NCI-H146 treated with DMSO at 0.1 percent for 48 hours (cell line): ENCODE results near the gene MAGEB17.
"Not testable (repeated sequence)": the region's sequence is repeated elsewhere in the genome, so short reads cannot be mapped to it uniquely, and the experiment has no call there.

ENCODE experiments used
- DNase-seq: peaks from one replicate; lab custom pipeline; 2025; ENCODE audit not compliant: unreplicated experiment; lab: John Stamatoyannopoulos, UW

Gene MAGEB17

GRCh38 chrX:16155581-16156096 is 11.6 kb upstream of the MAGEB17 start:
- no peak for DNase-seq

- no peak for DNase-seq
Measured at GRCh38 chrX:16156692-16157331, 10.5 kb upstream of the MAGEB17 start.

DNA sequence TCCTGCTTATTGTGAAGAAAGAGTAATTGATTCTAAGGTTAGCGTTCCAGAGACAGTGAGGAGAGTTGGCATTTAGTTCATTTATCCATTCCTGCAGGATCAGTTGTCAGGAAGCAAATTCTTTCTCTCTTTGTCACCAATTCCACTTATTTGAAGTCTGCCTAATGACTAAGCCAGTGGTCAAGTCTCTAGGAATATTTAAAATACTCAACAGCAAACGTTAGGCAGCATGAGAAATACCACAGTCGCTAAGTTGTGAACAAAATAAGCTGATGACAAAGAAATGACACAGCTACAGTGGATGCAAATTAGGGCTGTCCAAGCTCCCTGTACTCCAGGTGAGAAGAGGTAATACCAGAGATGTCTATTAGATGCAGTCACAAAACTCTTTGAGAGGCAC is 6.6 kb upstream of the MAGEB17 start:
- DNase-seq: no peak

- not testable (repeated sequence) for DNase-seq
Measured at GRCh38 chrX:16161173-16161572, 6.1 kb upstream of the MAGEB17 start.

GRCh38 chrX:16162391-16162790 is 4.9 kb upstream of the MAGEB17 start:
- no peak for DNase-seq

GRCh38 chrX:16164748-16165147 is 2.5 kb upstream of the MAGEB17 start:
- no peak for DNase-seq

DNA sequence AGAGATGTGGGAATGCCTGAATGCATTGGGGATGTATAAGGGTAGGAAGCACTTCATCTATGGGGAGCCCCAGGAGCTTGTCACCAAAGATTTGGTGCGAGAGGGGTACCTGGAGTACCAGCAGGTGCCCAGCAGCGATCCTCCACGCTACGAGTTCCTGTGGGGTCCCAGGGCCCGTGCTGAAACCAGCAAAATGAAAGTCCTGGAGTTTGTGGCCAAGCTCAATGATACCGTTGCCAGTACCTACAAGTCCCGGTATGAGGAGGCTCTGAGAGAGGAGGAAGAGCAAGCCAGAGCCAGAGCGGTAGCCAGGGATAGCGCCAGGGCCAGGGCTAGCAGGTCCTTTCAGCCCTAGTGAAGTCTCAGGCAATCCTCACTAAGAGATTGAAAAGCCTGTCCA is 3.8 kb downstream of the MAGEB17 start:
- no peak for DNase-seq

DNA sequence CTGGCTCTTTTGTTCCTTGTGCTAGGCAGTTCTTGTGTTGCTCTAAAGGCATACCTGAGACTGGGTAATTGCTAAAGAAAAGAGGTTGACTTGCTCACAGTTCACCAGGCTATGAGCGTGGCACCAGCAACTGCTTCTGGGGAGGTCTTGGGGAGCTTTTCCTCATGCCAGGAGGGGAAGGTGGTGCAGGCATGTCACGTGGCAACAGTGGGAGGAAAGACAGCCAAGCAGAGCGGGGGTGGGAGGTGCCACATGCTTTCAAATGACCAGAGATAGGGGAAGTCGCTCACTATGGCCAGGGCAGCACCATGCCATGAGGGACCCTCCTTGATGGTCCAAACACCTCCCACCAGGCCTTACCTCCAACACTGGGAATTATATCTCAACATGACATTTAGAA is 4.7 kb downstream of the MAGEB17 start:
- no peak for DNase-seq

GRCh38 chrX:16172391-16172790 is 5.1 kb downstream of the MAGEB17 start:
- DNase-seq: no peak

GRCh38 chrX:16175329-16176061 is 8.2 kb downstream of the MAGEB17 start:
- DNase-seq: no peak

DNA sequence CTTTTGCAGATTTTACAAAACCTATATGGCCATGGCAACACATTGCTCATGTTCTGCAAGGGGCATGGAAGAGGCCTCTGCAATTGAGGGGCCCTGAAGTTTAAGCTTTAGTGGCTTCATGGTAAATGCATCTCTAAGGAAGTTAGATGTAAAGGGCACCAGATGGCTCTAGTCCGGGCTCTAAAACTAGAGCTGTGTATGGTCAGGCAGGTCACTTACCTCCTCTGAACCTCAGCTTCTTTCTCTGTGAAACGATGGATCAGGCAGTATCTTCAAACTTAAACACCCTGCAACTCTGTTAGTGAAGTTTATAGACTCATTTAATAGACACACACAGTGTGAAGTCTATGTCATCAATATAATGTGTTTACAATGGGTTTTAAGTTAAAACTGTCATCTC is 10.0 kb downstream of the MAGEB17 start:
- DNase-seq: no peak

GRCh38 chrX:16183843-16184242 is 16.6 kb downstream of the MAGEB17 start:
- not testable (repeated sequence) for DNase-seq

GRCh38 chrX:16185725-16186136 is 18.4 kb downstream of the MAGEB17 start:
- DNase-seq: no peak

GRCh38 chrX:16186380-16187007 is 19.2 kb downstream of the MAGEB17 start:
- DNase-seq: no peak

DNA sequence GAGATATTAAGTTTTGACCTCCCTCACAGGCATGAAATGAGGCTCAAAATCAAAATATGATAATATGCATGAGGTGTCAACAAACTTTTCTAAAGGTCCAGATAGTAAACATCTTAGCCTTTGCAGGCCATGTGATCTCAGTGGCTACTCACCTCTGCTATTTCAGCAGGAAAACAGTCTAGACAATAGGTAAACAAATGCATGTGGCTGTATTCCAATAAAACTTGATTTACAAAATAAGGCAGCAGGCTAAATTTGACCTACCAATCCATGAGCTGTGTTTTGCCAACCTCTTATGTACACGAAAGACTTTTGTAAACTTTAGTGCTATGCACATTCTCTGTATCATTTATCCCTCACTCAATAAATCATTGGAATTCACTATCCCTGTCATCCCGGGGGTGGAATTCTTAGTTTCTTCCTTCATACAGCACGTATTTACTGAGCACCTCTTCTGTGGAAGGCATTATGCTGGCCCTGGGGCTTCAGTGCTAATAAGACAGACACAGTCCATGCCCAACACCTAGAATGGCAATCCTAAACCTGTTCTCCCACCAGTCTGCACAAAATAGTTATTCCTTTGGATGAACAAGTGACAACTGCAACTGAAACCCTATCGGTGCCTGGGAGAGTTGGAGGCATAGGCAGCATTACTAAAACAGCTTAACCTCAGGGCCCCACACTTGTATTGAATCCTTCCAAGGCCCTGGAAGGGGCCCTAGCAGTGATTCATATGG is 19.9 kb downstream of the MAGEB17 start:
- DNase-seq: no peak

GRCh38 chrX:16188687-16189086 is 21.4 kb downstream of the MAGEB17 start:
- no peak for DNase-seq

GRCh38 chrX:16191605-16192004 is 24.3 kb downstream of the MAGEB17 start:
- no peak for DNase-seq

DNA sequence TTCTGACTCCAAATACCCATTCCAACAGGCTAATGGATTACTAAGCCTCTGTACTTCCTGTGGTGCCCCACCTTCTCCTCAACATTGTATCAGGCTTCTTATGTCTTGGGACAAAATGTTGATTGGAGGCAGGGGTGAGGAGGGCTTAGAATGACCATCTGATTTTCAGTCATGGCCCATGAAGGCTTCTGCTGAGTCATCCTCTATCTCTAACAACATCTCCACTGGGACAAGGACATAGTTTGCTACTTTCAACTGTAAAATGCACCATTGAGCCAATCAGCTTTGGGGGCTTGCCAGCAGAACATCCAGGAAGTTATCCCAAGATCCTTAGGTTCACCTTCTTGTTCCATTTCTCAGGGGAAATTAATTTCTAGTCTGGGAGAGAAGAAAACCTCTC is 29.5 kb downstream of the MAGEB17 start:
- no peak for DNase-seq

DNA sequence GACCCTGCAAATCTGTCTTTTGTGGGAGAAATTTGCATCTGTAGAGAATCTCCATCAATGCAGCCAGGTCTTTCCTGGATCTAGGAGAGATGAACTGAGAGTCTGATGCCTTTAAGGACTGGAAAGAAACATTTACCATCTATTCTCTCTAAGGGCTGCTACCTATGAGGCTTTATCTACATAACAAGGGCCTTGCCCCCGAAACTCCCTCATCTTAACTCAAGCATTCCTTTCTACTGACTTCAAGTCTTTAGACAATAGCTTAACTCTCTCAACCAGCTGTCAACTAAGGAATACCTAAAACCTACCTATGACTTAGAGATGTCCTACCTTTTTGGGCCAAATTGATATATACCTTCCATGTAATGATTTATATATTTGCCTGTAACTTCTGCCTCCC is 32.1 kb downstream of the MAGEB17 start:
- no peak for DNase-seq

DNA sequence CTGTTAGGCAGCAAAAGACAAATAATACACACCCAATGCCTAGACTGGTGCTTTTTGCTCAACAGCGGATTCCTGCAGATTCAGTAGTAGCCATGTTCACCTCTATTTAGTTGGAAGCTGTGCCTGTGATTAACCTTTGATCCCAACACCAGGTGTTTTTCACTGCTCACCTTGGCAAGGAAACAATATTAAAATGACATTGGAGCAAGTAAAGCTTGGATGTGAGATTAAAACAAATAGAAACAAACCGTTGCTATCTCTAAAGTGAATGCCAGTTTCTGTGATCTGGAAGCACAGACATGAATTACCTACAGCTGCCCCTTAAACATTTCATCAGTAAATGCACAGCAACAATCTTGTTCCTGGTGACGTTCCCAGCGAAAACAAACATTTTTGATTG is 35.7 kb downstream of the MAGEB17 start:
- no peak for DNase-seq

- no peak for DNase-seq
Measured at GRCh38 chrX:16204538-16204937, 37.3 kb downstream of the MAGEB17 start.
